ENCODE results near the gene PCMTD2. TPM values are rescaled to one million over a fixed set of nuclear protein-coding genes. Genes with fewer than 3 reads are reported as not detected.
A peak's percentile ranks its signal among the peaks of the same experiment; 100 is the strongest.

The PCMTD2 gene
- total and polyA plus RNA-seq, 2 of the 13 experiments (the other 11 are each of a cell fraction or from before 2014, with no cell fraction given): 47.0 to 76.9 TPM

GRCh38 chr20:64254571-64255360 lies 782 bp upstream of the PCMTD2 start (continued):
- TF ChIP-seq, protein P1, sequence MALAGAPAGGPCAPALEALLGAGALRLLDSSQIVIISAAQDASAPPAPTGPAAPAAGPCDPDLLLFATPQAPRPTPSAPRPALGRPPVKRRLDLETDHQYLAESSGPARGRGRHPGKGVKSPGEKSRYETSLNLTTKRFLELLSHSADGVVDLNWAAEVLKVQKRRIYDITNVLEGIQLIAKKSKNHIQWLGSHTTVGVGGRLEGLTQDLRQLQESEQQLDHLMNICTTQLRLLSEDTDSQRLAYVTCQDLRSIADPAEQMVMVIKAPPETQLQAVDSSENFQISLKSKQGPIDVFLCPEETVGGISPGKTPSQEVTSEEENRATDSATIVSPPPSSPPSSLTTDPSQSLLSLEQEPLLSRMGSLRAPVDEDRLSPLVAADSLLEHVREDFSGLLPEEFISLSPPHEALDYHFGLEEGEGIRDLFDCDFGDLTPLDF (CRISPR knock-in tag; IDR thresholded peaks at IDR 0.05): no peak
- no peak for TF ChIP-seq NPAS2 (CRISPR knock-in tag; IDR thresholded peaks at IDR 0.05; ENCODE audit: borderline replicate concordance)
- TF ChIP-seq, protein P2, sequence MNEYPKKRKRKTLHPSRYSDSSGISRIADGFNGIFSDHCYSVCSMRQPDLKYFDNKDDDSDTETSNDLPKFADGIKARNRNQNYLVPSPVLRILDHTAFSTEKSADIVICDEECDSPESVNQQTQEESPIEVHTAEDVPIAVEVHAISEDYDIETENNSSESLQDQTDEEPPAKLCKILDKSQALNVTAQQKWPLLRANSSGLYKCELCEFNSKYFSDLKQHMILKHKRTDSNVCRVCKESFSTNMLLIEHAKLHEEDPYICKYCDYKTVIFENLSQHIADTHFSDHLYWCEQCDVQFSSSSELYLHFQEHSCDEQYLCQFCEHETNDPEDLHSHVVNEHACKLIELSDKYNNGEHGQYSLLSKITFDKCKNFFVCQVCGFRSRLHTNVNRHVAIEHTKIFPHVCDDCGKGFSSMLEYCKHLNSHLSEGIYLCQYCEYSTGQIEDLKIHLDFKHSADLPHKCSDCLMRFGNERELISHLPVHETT (CRISPR knock-in tag; conservative IDR thresholded peaks at IDR 0.05): no peak
- TF ChIP-seq HDAC1 (CRISPR knock-in tag; IDR thresholded peaks at IDR 0.05): no peak; the same call in 1 of the 2 replicates
- TF ChIP-seq, protein P3, sequence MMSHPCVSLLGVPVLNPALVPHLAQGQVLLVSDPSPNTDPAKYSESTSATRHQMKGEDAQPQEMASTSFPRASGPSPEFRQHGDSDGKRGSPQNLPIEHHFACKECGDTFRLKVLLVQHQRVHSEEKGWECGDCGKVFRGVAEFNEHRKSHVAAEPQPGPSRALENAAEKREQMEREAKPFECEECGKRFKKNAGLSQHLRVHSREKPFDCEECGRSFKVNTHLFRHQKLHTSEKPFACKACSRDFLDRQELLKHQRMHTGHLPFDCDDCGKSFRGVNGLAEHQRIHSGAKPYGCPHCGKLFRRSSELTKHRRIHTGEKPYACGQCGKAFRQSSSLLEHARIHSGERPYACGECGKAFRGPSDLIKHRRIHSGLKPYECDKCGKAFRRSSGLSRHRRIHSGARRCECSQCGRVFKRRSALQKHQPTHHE (CRISPR knock-in tag; IDR thresholded peaks at IDR 0.05; ENCODE audit: borderline replicate concordance): no peak
- no peak for TF ChIP-seq NFRKB (IDR thresholded peaks at IDR 0.05)
- TF ChIP-seq CTCF (CRISPR knock-in tag; IDR thresholded peaks at IDR 0.05): no peak
- TF ChIP-seq ZNF256 (CRISPR knock-in tag; conservative IDR thresholded peaks at IDR 0.05): no peak; the same call in 1 of the 2 replicates
- 0 out of 2 replicates have a peak, but pooled peaks have one; percentile 24 for TF ChIP-seq ZFP1 (CRISPR knock-in tag; IDR thresholded peaks at IDR 0.05)
- no peak for TF ChIP-seq GTF2F1 (IDR thresholded peaks at IDR 0.05; ENCODE audit: low read length)
- TF ChIP-seq KLF13 (CRISPR knock-in tag; IDR thresholded peaks at IDR 0.05): no peak
- TF ChIP-seq, protein P4, sequence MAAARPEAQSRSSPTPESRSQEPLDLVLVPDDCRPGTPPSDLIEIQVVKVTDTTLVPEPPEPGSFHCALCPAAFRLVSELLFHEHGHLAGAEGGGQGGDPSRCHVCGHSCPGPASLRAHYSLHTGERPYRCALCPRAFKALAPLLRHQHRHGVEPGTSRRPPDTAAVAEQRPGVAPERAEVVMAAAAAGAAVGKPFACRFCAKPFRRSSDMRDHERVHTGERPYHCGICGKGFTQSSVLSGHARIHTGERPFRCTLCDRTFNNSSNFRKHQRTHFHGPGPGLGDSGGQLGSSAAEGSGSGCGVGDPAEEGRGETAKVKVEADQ (CRISPR knock-in tag; IDR thresholded peaks at IDR 0.05; ENCODE audit: borderline replicate concordance): no peak
- TF ChIP-seq MBD4 (IDR thresholded peaks at IDR 0.05; ENCODE audit: borderline replicate concordance, low read length): no peak
- TF ChIP-seq, protein P5, sequence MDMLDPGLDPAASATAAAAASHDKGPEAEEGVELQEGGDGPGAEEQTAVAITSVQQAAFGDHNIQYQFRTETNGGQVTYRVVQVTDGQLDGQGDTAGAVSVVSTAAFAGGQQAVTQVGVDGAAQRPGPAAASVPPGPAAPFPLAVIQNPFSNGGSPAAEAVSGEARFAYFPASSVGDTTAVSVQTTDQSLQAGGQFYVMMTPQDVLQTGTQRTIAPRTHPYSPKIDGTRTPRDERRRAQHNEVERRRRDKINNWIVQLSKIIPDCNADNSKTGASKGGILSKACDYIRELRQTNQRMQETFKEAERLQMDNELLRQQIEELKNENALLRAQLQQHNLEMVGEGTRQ (IDR thresholded peaks at IDR 0.05; ENCODE audit: low read depth, low read length): no peak
- TF ChIP-seq, protein P5 (CRISPR knock-in tag; IDR thresholded peaks at IDR 0.05; ENCODE audit: borderline replicate concordance): no peak
- TF ChIP-seq CC2D1A (CRISPR knock-in tag; IDR thresholded peaks at IDR 0.05): no peak
- 0 out of 2 replicates have a peak, but pooled peaks have one; percentile 32 for TF ChIP-seq POLR2AphosphoS5 (IDR thresholded peaks at IDR 0.05; ENCODE audit: low read depth, low read length)
- TF ChIP-seq ZSCAN12 (CRISPR knock-in tag; IDR thresholded peaks at IDR 0.05): no peak
- TF ChIP-seq, protein P6, sequence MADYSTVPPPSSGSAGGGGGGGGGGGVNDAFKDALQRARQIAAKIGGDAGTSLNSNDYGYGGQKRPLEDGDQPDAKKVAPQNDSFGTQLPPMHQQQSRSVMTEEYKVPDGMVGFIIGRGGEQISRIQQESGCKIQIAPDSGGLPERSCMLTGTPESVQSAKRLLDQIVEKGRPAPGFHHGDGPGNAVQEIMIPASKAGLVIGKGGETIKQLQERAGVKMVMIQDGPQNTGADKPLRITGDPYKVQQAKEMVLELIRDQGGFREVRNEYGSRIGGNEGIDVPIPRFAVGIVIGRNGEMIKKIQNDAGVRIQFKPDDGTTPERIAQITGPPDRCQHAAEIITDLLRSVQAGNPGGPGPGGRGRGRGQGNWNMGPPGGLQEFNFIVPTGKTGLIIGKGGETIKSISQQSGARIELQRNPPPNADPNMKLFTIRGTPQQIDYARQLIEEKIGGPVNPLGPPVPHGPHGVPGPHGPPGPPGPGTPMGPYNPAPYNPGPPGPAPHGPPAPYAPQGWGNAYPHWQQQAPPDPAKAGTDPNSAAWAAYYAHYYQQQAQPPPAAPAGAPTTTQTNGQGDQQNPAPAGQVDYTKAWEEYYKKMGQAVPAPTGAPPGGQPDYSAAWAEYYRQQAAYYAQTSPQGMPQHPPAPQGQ (CRISPR knock-in tag; IDR thresholded peaks at IDR 0.05; ENCODE audit: borderline replicate concordance): no peak
